Suprapubic skin (tissue), 4 donors: Measurements from ENCODE around the gene KRT36. TPM values are rescaled to one million over a fixed set of nuclear protein-coding genes. Genes with fewer than 3 reads are reported as not detected.

Experiments used
- DNase-seq, 2 donors: peaks; one replicate each; pipeline ENCODE4 v3.0.0-alpha.2; 2019; ENCODE audit warnings: low spot score in 2 of 2
- H3K27ac ChIP-seq: fragments of 200-600 bp; sonication (generic); one replicate; pipeline ENCODE4 v1.5.1; 2019
- H3K27me3 ChIP-seq: fragments of 200-600 bp; sonication (generic); one replicate; pipeline ENCODE4 v1.5.1; 2019
- H3K36me3 ChIP-seq: fragments of 200-600 bp; sonication (generic); one replicate; pipeline ENCODE4 v1.5.1; 2019
- H3K4me1 ChIP-seq: fragments of 200-600 bp; sonication (generic); one replicate; pipeline ENCODE4 v1.5.1; 2019
- H3K4me3 ChIP-seq: fragments of 200-600 bp; sonication (generic); one replicate; pipeline ENCODE4 v1.5.1; 2019; ENCODE audit warnings: mild to moderate bottlenecking
- H3K9me3 ChIP-seq: fragments of 200-600 bp; sonication (generic); one replicate; pipeline ENCODE4 v1.5.1; 2019
- EP300 ChIP-seq: sonication (generic); formaldehyde crosslinking; IDR thresholded peaks from one replicate; pipeline ENCODE4 v1.6.1; 2017; ENCODE audit warnings: antibody characterized with exemption
- POLR2A ChIP-seq, 2 donors: fragments of 450-650 bp; IDR thresholded peaks; one replicate each; pipeline ENCODE4 v1.6.1; 2017; ENCODE audit warnings: antibody characterized with exemption in 2 of 2, mild to moderate bottlenecking in 2 of 2, moderate library complexity in 2 of 2
- POLR2AphosphoS5 ChIP-seq, 3 donors: sonication (generic); formaldehyde crosslinking; IDR thresholded peaks; one replicate each; pipeline ENCODE4 v1.6.1; 2017; ENCODE audit warnings: antibody characterized with exemption in 3 of 3
- WGBS: methylation state at CpG from one replicate; pipeline ENCODE4 v1.1.5; 2018; 5-methylcytosine and 5-hydroxymethylcytosine counted together
- total RNA-seq, 4 donors: library from RNA; depleted of rRNA; stranded (reverse); fragments of >200 nt; gene quantifications; one replicate each; pipeline ENCODE4 v1.1.0, GENCODE V29; 2016
- TF ChIP-seq, protein P1 (sequence below), 2 donors: fragments of 200-600 bp in 1 of 2; fragments of 450-650 bp in 1 of 2; sonication (generic) in 1 of 2; IDR thresholded peaks; one replicate each; pipeline ENCODE4 v1.5.1; 2016 to 2019; ENCODE audit warnings: antibody characterized with exemption in 2 of 2, mild to moderate bottlenecking in 1 of 2, moderate library complexity in 1 of 2

The KRT36 gene
- total RNA-seq, 4 donors from 2014 or later, result 0.79 to 3.9 (median 1.2) TPM; not detected in 1

DNA sequence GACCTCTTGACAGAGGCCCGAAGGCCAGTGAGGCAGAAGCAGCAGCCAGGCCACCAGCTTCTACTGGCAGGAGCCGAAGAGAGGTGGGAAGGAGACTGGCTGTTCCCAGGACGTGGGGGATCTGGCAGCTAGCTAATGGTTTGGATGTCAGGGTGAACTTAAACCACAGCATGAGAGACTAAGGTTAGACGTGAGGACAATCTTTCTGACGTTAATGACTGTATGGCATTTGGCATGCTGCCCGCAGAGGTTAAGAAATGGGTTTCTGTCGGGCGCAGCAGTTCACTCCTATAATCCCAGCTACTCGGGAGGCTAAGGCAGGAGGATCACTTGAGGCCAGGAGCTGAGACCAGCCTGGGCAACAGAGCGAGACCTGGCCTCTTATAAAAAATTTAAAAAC lies 22.0 kb upstream of the KRT36 start:
- TF ChIP-seq, protein P1, sequence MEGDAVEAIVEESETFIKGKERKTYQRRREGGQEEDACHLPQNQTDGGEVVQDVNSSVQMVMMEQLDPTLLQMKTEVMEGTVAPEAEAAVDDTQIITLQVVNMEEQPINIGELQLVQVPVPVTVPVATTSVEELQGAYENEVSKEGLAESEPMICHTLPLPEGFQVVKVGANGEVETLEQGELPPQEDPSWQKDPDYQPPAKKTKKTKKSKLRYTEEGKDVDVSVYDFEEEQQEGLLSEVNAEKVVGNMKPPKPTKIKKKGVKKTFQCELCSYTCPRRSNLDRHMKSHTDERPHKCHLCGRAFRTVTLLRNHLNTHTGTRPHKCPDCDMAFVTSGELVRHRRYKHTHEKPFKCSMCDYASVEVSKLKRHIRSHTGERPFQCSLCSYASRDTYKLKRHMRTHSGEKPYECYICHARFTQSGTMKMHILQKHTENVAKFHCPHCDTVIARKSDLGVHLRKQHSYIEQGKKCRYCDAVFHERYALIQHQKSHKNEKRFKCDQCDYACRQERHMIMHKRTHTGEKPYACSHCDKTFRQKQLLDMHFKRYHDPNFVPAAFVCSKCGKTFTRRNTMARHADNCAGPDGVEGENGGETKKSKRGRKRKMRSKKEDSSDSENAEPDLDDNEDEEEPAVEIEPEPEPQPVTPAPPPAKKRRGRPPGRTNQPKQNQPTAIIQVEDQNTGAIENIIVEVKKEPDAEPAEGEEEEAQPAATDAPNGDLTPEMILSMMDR (IDR thresholded peaks at IDR 0.05), result no peak
- no peak for TF ChIP-seq POLR2AphosphoS5 (IDR thresholded peaks at IDR 0.05)
- no peak for TF ChIP-seq POLR2A (IDR thresholded peaks at IDR 0.05)
- Histone ChIP-seq H3K9me3 (no peaks in the 10 kb centered on the region), H3K4me3 (no peak overlapping the region), H3K4me1 (peaks cover 14% of the 10 kb centered on the region), H3K27ac (no peak overlapping the region), H3K36me3 (no peaks in the 10 kb centered on the region), H3K27me3 (peaks cover 8% of the 10 kb centered on the region)
- WGBS, result 57% methylated on average over 10 of the region's 10 CpGs
- no peak for DNase-seq

DNA sequence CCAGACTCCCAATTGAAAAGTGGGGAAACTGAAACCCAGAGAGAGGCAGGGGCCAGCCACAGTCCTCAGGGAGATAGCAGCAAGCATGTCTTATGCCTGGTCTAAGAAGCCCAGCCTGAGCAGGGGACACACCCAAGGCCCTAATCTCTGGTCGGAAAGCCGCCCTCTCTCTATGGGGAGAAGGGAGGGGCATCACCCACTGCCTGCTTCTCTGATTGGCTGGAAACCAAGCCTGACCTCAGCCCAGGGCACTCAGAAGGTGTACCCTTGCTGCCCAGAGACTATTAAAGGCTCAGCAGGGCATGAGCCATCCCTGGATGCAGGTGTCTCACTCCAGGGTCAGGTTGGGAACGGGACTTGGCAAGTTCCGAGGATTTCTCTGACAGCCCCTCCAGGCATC lies 21.4 kb upstream of the KRT36 start:
- Histone ChIP-seq H3K27me3 (peaks cover 5% of the 10 kb centered on the region), H3K27ac (no peak overlapping the region), H3K9me3 (no peaks in the 10 kb centered on the region), H3K36me3 (no peaks in the 10 kb centered on the region), H3K4me3 (no peak overlapping the region), H3K4me1 (peaks cover 9% of the 10 kb centered on the region)
- DNase-seq, result no peak
- TF ChIP-seq POLR2A (IDR thresholded peaks at IDR 0.05), result no peak
- TF ChIP-seq, protein P1 (IDR thresholded peaks at IDR 0.05), result no peak
- no peak for TF ChIP-seq EP300
- TF ChIP-seq POLR2AphosphoS5 (IDR thresholded peaks at IDR 0.05), result no peak
- no CpG with 5 or more reads among the region's 4 CpGs for WGBS

DNA sequence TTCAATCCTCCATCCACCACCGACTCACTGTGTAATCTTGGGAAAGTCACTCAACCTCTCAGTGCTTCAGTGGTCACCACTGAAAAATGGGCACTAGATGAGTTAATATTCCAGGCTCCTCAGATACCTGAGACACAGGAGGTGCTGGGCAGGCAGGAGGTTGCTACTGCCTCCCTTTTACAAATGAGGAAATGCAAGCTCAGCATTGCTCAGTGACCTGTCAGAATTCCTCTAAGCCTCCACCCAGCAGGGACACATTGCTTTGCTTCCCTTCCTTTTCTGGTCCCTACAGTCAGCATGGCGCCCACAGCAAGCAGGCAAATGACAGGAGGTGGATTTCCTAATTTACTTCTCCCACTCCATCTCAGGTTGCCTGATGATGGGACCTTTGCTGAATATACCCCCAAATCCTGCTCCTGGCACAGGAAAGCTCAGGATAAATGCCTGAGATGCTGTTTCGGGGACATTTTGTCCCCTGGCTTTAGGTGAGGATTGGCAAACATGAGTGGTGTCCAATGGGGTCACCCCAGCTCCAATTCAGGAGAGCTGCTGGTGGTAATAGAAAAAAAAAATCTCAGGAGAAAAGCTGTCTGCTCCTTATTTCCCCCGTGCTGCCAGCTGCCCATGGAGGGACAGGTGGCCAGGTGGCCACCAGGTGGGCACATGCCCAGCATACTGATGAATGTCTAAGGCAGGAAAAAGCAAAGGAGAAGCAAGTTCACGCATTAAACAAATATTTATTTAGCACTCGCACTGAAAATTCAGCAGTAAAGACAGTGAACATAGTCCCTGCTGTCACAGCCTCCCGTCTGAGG lies 20.7 kb upstream of the KRT36 start:
- Histone ChIP-seq H3K36me3 (no peaks in the 10 kb centered on the region), H3K4me3 (no peak overlapping the region), H3K27ac (no peak overlapping the region), H3K9me3 (no peaks in the 10 kb centered on the region), H3K4me1 (peaks cover 6% of the 10 kb centered on the region), H3K27me3 (peaks cover 5% of the 10 kb centered on the region)
- WGBS, result 77% methylated on average over 7 of the region's 7 CpGs
- no peak for DNase-seq
- no peak for TF ChIP-seq EP300
- TF ChIP-seq POLR2A (IDR thresholded peaks at IDR 0.05), result no peak
- no peak for TF ChIP-seq POLR2AphosphoS5 (IDR thresholded peaks at IDR 0.05)
- TF ChIP-seq, protein P1 (IDR thresholded peaks at IDR 0.05), result no peak

DNA sequence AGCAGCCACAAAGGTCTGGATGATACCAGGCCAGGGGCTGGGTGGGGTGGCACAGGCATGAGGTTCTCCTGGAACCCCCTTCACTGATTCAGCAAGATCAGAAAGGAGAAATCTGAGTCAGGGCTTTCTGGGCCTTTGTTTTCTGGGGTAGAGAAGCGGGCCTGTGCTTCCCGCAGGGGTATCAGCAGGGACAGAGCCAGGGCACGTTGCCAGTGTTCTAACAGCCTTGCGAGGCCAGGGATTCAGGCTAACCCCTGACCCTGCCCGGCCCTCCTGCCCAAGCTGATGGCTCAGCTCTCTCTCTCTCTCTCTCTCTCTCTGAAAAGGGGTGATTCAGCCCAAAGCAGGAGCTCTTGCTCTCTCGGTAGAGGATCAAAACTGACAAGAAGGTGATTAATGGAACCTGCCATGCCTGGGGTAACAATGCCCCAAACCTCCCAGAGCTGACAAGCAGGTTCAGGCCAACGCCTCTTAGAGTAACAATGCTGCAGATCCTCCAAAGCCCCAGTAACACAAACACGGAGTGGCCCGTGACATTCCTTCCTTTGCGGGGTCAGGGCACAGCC lies 17.7 kb upstream of the KRT36 start:
- Histone ChIP-seq H3K36me3 (no peaks in the 10 kb centered on the region), H3K9me3 (no peaks in the 10 kb centered on the region), H3K27ac (no peak overlapping the region), H3K27me3 (no peaks in the 10 kb centered on the region), H3K4me3 (no peak overlapping the region), H3K4me1 (no peaks in the 10 kb centered on the region)
- TF ChIP-seq EP300 (no peak), POLR2A (IDR thresholded peaks at IDR 0.05) (no peak), POLR2AphosphoS5 (IDR thresholded peaks at IDR 0.05) (no peak)
- TF ChIP-seq, protein P1 (IDR thresholded peaks at IDR 0.05), result no peak
- WGBS, result 49% methylated on average over 5 of the region's 10 CpGs
- DNase-seq, result no peak
